Mucosa of descending colon (tissue), 3 donors: ENCODE measurements around the gene TSHZ3. TPM values are rescaled to one million over a fixed set of nuclear protein-coding genes. Genes with fewer than 3 reads are reported as not detected.

ENCODE experiments used
- ATAC-seq: fragments of 200-7000 bp; cut with Tn5 transposase; one replicate; pipeline ENCODE4 v1.9.1; 2020; ENCODE audit warnings: mild to moderate bottlenecking, moderate library complexity
- DNase-seq, 3 donors: peaks; one replicate each; pipeline ENCODE4 v3.0.0-alpha.2; 2020
- H3K36me3 ChIP-seq: fragments of 200-600 bp; one replicate; pipeline ENCODE4 v1.8.0; 2021; ENCODE audit warnings: low read depth, mild to moderate bottlenecking
- H3K4me1 ChIP-seq: fragments of 200-600 bp; one replicate; pipeline ENCODE4 v1.8.0; 2021; ENCODE audit warnings: low read depth, mild to moderate bottlenecking
- H3K4me3 ChIP-seq: fragments of 200-600 bp; one replicate; pipeline ENCODE4 v1.8.0; 2021; ENCODE audit warnings: mild to moderate bottlenecking
- H3K9me3 ChIP-seq: fragments of 200-600 bp; one replicate; pipeline ENCODE4 v1.8.0; 2021; ENCODE audit warnings: mild to moderate bottlenecking
- CTCF ChIP-seq: fragments of 200-600 bp; IDR thresholded peaks from one replicate; pipeline ENCODE4 v1.8.0; 2022; ENCODE audit warnings: antibody characterized with exemption, mild to moderate bottlenecking
- intact Hi-C, 2 donors: fragments of 100-400 bp; cut with DNase I in 1 of 2; cut with micrococcal nuclease in 1 of 2; formaldehyde crosslinking; loops; one replicate each; pipeline versions ENCODE4 v1.11.0 to v1.11.1; 2022; cut with DNase I, micrococcal nuclease
- total RNA-seq, 3 donors: library from RNA; stranded (reverse); fragmentation: NEBNext Ultra II Directional in 2 of 3; extraction: Animal tissue kit (Norgen Biotek cat#: 25700) in 2 of 3; gene quantifications; one replicate each; pipeline versions ENCODE4 v1.2.1 to v1.2.4, GENCODE V29; 2021 to 2023
- donor health status: DM: no; HTN: no; CAD: no; lungs with moderate emphysema.
- donor health status: DM: no; HTN: no; CAD: no.
- donor health status: DM: no; HTN: yes; CAD: no.

Gene TSHZ3
- total RNA-seq, 3 donors from 2014 or later: 1.6 to 32.1 (median 5.2) TPM

GRCh38 chr19:31294189-31294588 lies 55.0 kb downstream of the TSHZ3 start:
- no peak overlapping the region for H3K4me3 ChIP-seq
- ATAC-seq (no peak), DNase-seq (no peak)
- no peaks in the 10 kb centered on the region for H3K36me3 ChIP-seq
- TF ChIP-seq CTCF: no peak
- H3K4me1 ChIP-seq: no peaks in the 10 kb centered on the region
- intact Hi-C loops: no loop called here
- H3K9me3 ChIP-seq: no peaks in the 10 kb centered on the region

GRCh38 chr19:31292639-31293185 lies 56.5 kb downstream of the TSHZ3 start:
- no peak for TF ChIP-seq CTCF
- no peak overlapping the region for H3K4me3 ChIP-seq
- H3K36me3 ChIP-seq: no peaks in the 10 kb centered on the region
- DNase-seq (no peak), ATAC-seq (no peak)
- intact Hi-C loops: no loop called here
- H3K4me1 ChIP-seq: no peaks in the 10 kb centered on the region
- no peaks in the 10 kb centered on the region for H3K9me3 ChIP-seq

GRCh38 chr19:31290931-31291590 lies 58.2 kb downstream of the TSHZ3 start:
- TF ChIP-seq CTCF: no peak
- Histone ChIP-seq H3K4me3 (no peak overlapping the region), H3K36me3 (no peaks in the 10 kb centered on the region), H3K4me1 (no peaks in the 10 kb centered on the region), H3K9me3 (no peaks in the 10 kb centered on the region)
- ATAC-seq (no peak), DNase-seq (no peak)
- intact Hi-C loops: no loop called here

- no peaks in the 10 kb centered on the region for H3K36me3 ChIP-seq
- H3K4me1 ChIP-seq: no peaks in the 10 kb centered on the region
- TF ChIP-seq CTCF: no peak
- DNase-seq: no peak
- no peak for ATAC-seq
- H3K4me3 ChIP-seq: no peak overlapping the region
- intact Hi-C loops: no loop called here
- H3K9me3 ChIP-seq: no peaks in the 10 kb centered on the region
These were observed 59.3 kb downstream of the TSHZ3 start for GRCh38 chr19:31289976-31290375.

GRCh38 chr19:31289381-31289880 lies 59.8 kb downstream of the TSHZ3 start:
- DNase-seq (no peak), ATAC-seq (no peak)
- H3K36me3 ChIP-seq: no peaks in the 10 kb centered on the region
- no peak for TF ChIP-seq CTCF
- intact Hi-C loops: no loop called here
- no peak overlapping the region for H3K4me3 ChIP-seq
- H3K9me3 ChIP-seq: no peaks in the 10 kb centered on the region
- no peaks in the 10 kb centered on the region for H3K4me1 ChIP-seq
